RWPE1 (cell line): Measurements from ENCODE around the gene RERE.

ENCODE experiments used
- CTCF ChIA-PET: fragments of 350-600 bp; sonication (Branson Sonifier 250); formaldehyde crosslinking; extraction: SDS; loops from one replicate; lab custom pipeline; 2021; lab: Yijun Ruan, JAX
- POLR2A ChIA-PET: fragments of 400-600 bp; formaldehyde crosslinking; extraction: SDS; loops from one replicate; lab custom pipeline; 2020; ENCODE audit warnings: antibody characterized with exemption; ENCODE audit not compliant: low non-redundant PET; lab: Yijun Ruan, JAX
- DNase-seq: peaks from one replicate; pipeline ENCODE4 v3.0.0; 2012; ENCODE audit warnings: low spot score
- H3K27ac ChIP-seq: fragments of 450-650 bp; 2 replicates; pipeline ENCODE4 v1.5.1; 2017
- CTCF ChIP-seq: fragments of 450-650 bp; conservative IDR thresholded peaks from 2 replicates; pipeline ENCODE4 v1.5.1; 2017; ENCODE audit warnings: low read depth, mild to moderate bottlenecking

The RERE gene

DNA sequence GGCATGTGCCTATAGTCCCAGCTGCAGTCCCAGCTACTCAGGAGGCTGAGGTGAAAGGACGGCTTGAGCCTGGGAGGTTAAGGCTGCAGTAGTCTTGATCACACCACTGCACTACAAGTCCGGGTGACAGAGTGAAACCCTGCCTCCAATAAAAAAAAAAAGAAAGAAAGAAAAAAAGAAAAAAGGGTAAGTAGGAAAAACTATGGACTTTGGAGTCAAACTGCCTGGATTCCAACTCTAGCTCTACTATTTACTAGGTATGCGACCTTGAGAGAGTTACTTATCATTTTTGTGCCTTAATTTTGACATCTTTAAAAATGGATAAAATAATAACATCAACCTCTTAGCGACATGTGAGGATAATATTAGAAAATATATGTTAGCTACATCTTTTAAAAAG lies 348.7 kb downstream of the RERE start:
- POLR2A ChIA-PET, result no interaction called here
- H3K27ac ChIP-seq, result no peak overlapping the region
- CTCF ChIA-PET, result interaction anchor here (0.8 to 0.9 kb wide), 2 partner anchors 13 to 439 kb away, joined by 4 to 6 read pairs; no protein-coding TSS in a partner anchor
- no peak for DNase-seq
- no peak for TF ChIP-seq CTCF

- DNase-seq, result no peak
- no peak overlapping the region for H3K27ac ChIP-seq
- TF ChIP-seq CTCF, result no peak
- POLR2A ChIA-PET, result no interaction called here
- CTCF ChIA-PET, result no interaction called here
These were observed 350.1 kb downstream of the RERE start for GRCh38 chr1:8467308-8467707.

DNA sequence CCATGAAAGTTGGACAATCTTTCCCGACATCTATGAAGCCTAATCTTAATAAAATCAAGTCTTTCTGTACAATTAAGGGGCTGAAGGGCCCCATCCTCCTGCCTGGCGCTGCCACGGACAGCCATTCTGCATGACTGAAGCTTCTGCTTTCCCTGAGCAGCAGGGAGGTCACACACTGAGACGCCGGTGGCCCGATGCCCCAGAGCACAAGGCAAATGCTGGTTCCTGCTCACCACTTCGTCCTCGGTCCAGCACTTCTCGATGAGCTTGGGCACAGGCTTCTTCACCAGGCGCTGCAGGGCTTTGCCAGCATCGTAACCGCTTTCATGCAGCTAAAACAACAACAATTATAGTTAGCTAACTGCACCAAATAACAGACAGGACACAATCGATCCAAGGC lies 351.7 kb downstream of the RERE start:
- ChIA-PET POLR2A (no interaction called here), CTCF (interaction anchor here (0.7 kb wide), 1 partner anchor 47 kb away, joined by 3 read pairs; no protein-coding TSS in a partner anchor)
- DNase-seq, result no peak
- TF ChIP-seq CTCF, result no peak
- H3K27ac ChIP-seq, result no peak overlapping the region

DNA sequence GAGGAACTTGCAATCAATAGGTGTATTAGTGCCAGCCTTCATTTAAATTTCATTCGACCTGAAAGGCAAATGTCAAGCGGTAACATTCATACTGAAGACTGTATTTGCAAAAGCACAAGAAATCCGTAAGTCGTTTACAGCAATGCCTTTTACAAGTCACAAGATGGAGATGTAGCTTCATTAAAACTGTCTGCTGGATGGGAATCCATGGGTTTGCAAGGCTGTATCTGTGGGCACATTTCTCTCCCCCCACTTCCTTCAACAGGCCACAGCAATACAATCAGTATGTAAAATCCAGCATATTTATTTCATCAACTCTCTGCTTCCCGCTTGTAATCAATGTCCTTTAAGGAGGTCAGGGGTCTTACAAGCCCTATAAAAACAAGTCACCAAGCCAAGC lies 352.4 kb downstream of the RERE start:
- CTCF ChIA-PET, result interaction anchor here (0.6 to 0.7 kb wide), 2 partner anchors 46 to 61 kb away, joined by 3 read pairs; no protein-coding TSS in a partner anchor
- TF ChIP-seq CTCF, result no peak
- DNase-seq, result no peak
- no peak overlapping the region for H3K27ac ChIP-seq
- POLR2A ChIA-PET, result no interaction called here

DNA sequence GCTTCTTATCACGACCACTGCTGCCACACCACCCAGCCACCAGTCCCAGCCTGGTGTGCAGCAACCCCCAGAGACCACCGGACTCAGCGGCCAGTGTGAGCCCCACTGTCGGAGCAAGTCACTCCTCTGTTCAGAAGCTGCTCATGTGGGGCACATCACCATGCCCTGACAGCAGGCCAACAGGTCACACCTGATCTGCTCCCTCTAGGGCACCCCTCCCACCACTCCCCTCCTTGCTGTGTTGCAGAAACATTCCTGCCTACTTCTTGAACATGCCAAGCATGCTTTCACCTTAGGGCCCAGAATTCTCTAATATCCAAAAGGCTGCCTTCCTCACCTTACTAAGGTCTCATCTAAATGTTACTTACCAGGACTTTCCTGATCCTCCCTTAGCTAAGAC lies 353.1 kb downstream of the RERE start:
- CTCF ChIA-PET, result interaction anchor here (0.6 kb wide), 1 partner anchor 62 kb away, joined by 3 read pairs; no protein-coding TSS in a partner anchor
- no peak overlapping the region for H3K27ac ChIP-seq
- DNase-seq, result no peak
- POLR2A ChIA-PET, result no interaction called here
- TF ChIP-seq CTCF, result no peak

GRCh38 chr1:8463144-8463927 lies 354.1 kb downstream of the RERE start:
- no peak for TF ChIP-seq CTCF
- H3K27ac ChIP-seq, result peak overlapping the region; percentile 33; the same call in 1 of the 2 replicates
- ChIA-PET POLR2A (no interaction called here), CTCF (interaction anchor here (0.8 kb wide), 1 partner anchor 43 kb away, joined by 3 read pairs; no protein-coding TSS in a partner anchor)
- no peak for DNase-seq
